HUES64 (cell line): Measurements from ENCODE around the gene KISS1R.

Source experiments
- H3K27ac ChIP-seq: 2 replicates; pipeline ENCODE4 v1.7.0; 2013; ENCODE audit warnings: low read depth, low read length, inconsistent platforms
- H3K27me3 ChIP-seq: 2 replicates; pipeline ENCODE4 v1.6.1; 2013; ENCODE audit warnings: mild to moderate bottlenecking, low read length; ENCODE audit not compliant: insufficient read depth
- H3K36me3 ChIP-seq: 2 replicates; pipeline ENCODE4 v1.6.1; 2013; ENCODE audit warnings: mild to moderate bottlenecking, low read length; ENCODE audit not compliant: insufficient read depth
- H3K4me1 ChIP-seq: 2 replicates; pipeline ENCODE4 v1.6.1; 2013; ENCODE audit warnings: mild to moderate bottlenecking, low read length, moderate library complexity; ENCODE audit not compliant: insufficient read depth
- H3K4me3 ChIP-seq: 2 replicates; pipeline ENCODE4 v1.5.1; 2013; ENCODE audit warnings: mild to moderate bottlenecking, low read length, moderate library complexity
- H3K9ac ChIP-seq: 2 replicates; pipeline ENCODE4 v1.6.1; 2013; ENCODE audit warnings: mild to moderate bottlenecking, low read depth, low read length
- H3K9me3 ChIP-seq: 2 replicates; pipeline ENCODE4 v1.6.1; 2013; ENCODE audit warnings: low read depth, low read length; ENCODE audit not compliant: insufficient read depth
- WGBS: fragments of 150-250, 120-280 bp; methylation state at CpG from one replicate; pipeline ENCODE4 v1.1.7; 2013; ENCODE audit warnings: missing lambda C conversion rate; 5-methylcytosine and 5-hydroxymethylcytosine counted together

KISS1R gene

DNA sequence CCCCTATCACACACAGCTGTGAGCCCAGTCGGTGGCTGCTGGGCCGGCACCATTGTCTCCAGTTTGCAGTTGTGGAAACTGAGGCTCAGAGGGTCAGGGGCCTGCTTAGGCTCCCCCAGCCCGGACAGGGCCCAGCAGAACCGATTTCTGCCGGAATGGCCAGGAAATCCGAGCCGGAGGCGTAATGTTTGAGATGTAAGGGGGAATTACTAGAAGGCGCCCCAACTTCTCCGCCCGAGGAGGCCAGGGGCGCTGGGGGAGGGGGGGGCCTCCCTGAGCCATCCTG, 962 bp downstream of the KISS1R start:
- 11% methylated on average over 12 of the region's 12 CpGs for WGBS
- H3K27ac ChIP-seq: no peak overlapping the region
- no peak overlapping the region for H3K9ac ChIP-seq
- H3K9me3 ChIP-seq: no peaks in the 10 kb centered on the region
- peaks cover 50% of the 10 kb centered on the region for H3K27me3 ChIP-seq
- peaks cover 2% of the 10 kb centered on the region; the same call in 1 of the 2 replicates for H3K4me1 ChIP-seq
- H3K4me3 ChIP-seq: peak overlapping the region; percentile 67
- H3K36me3 ChIP-seq: no peaks in the 10 kb centered on the region

DNA sequence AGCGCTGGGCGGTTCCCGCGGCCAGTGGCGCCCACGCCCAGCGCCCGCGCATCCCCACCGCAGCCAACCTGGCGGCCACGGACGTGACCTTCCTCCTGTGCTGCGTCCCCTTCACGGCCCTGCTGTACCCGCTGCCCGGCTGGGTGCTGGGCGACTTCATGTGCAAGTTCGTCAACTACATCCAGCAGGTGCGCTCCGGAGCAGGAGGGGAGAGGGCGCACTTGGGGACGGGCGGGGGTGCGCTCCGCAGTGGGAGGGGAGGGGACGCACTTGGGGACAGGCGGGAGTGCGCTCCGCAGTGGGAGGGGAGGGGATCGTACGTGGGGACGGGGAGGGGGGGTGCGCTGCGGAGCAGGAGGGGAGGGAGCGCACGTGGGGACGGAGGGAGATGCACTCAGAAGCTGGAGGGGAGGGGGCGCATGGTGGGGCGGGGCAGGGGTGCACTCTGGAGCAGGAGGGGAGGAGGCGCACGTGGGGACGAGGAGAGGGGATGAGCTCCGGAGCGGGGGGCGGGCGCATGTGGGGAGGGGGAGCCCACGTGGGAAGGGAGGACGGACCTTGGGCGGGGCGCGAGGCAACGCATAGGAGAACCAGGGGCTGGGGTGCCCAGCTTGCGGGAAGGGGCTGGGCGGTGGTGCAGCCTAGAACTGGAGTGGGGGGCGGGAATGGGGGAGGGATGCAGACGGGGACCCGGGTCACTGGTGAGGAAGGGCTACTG, 1.5 kb downstream of the KISS1R start:
- H3K4me1 ChIP-seq: peaks cover 2% of the 10 kb centered on the region; the same call in 1 of the 2 replicates
- H3K27me3 ChIP-seq: peaks cover 50% of the 10 kb centered on the region
- H3K27ac ChIP-seq: no peak overlapping the region
- H3K4me3 ChIP-seq: peak overlapping the region; percentile 67; the same call in 1 of the 2 replicates
- H3K9ac ChIP-seq: no peak overlapping the region
- no peaks in the 10 kb centered on the region for H3K9me3 ChIP-seq
- no peaks in the 10 kb centered on the region for H3K36me3 ChIP-seq
- 3% methylated on average over 58 of the region's 58 CpGs for WGBS

DNA sequence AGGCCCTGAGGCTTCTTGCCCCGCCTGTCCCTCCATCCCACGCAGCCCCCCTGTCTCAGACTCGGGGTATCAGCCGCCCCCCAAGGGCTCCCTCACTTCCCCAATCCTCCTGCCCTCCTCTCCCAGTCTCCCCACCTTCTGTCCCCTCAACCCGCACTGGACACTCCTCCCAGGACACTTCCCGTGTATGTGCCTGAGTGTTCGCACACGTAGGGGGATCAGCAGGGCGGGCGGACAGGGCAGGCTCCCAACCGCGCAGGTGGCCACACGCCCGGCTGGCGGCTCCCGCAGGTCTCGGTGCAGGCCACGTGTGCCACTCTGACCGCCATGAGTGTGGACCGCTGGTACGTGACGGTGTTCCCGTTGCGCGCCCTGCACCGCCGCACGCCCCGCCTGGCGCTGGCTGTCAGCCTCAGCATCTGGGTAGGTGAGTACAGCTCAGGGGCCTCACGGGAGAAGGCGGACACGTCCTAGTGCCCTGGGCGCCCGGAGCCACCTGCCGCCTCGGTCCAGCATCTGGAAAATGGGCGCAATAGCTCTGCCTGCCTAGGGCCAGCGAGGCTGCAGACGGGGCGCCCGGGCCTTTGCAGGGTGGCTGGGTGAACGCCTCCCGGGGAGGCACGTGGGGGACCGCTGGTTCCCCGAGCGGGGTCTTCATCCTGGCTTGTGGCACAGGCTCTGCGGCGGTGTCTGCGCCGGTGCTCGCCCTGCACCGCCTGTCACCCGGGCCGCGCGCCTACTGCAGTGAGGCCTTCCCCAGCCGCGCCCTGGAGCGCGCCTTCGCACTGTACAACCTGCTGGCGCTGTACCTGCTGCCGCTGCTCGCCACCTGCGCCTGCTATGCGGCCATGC, 2.3 kb downstream of the KISS1R start:
- no peaks in the 10 kb centered on the region for H3K36me3 ChIP-seq
- H3K9ac ChIP-seq: no peak overlapping the region; the same call in 1 of the 2 replicates
- H3K27me3 ChIP-seq: peaks cover 50% of the 10 kb centered on the region
- WGBS: 7% methylated on average over 68 of the region's 68 CpGs
- H3K27ac ChIP-seq: no peak overlapping the region
- H3K4me1 ChIP-seq: peaks cover 2% of the 10 kb centered on the region; the same call in 1 of the 2 replicates
- peak overlapping the region; percentile 51 for H3K4me3 ChIP-seq
- no peaks in the 10 kb centered on the region for H3K9me3 ChIP-seq

DNA sequence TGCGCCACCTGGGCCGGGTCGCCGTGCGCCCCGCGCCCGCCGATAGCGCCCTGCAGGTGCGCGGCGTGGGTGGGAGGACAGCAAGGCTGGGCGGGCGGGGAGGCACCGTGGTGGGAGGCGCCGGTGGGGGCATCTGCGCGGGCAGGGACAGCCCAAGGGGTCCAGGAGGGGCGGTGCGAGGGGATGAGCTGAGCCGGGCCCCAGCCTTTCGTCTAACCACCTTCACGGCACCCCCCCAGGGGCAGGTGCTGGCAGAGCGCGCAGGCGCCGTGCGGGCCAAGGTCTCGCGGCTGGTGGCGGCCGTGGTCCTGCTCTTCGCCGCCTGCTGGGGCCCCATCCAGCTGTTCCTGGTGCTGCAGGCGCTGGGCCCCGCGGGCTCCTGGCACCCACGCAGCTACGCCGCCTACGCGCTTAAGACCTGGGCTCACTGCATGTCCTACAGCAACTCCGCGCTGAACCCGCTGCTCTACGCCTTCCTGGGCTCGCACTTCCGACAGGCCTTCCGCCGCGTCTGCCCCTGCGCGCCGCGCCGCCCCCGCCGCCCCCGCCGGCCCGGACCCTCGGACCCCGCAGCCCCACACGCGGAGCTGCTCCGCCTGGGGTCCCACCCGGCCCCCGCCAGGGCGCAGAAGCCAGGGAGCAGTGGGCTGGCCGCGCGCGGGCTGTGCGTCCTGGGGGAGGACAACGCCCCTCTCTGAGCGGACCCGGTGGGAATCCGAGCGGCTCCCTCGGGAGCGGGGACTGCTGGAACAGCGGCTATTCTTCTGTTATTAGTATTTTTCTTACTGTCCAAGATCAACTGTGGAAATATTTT, 3.1 kb downstream of the KISS1R start:
- Histone ChIP-seq H3K9me3 (no peaks in the 10 kb centered on the region), H3K27me3 (peaks cover 50% of the 10 kb centered on the region), H3K9ac (no peak overlapping the region), H3K27ac (no peak overlapping the region), H3K4me1 (peaks cover 2% of the 10 kb centered on the region; the same call in 1 of the 2 replicates), H3K36me3 (no peaks in the 10 kb centered on the region), H3K4me3 (peak overlapping the region; percentile 51)
- WGBS: 3% methylated on average over 84 of the region's 84 CpGs

DNA sequence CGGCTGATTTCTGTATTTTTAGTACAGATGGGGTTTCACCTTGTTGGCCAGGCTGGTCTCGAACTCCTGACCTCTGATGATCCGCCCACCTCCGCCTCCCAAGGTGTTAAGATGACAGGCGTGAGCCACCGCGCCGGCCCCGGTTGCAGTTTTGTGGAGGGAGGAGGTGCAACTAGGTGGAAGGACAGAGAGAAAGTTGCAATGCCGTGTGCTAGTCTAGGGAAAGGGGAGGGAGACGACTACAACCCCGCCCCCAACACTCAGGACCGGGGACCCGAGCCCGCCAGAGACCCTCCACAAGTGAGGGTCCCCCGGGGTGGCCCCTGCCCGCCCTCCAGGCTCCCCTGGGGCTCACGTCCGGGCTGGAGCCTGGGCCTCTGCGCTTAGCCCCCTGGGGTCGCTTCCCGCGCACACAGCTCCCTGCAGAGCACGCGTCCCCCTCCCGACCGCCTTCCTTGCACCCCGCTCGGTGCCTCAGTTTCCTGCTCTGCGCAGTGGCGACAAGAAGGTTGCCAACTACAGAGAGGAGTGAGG, 7.5 kb downstream of the KISS1R start:
- Histone ChIP-seq H3K27me3 (peaks cover 19% of the 10 kb centered on the region), H3K9ac (peak overlapping the region; percentile 88), H3K36me3 (peaks cover 1% of the 10 kb centered on the region), H3K27ac (peak overlapping the region; percentile 85; the same call in 1 of the 2 replicates), H3K4me1 (peaks cover 7% of the 10 kb centered on the region), H3K9me3 (no peaks in the 10 kb centered on the region), H3K4me3 (peak overlapping the region; percentile 88)
- 7% methylated on average over 29 of the region's 31 CpGs for WGBS

DNA sequence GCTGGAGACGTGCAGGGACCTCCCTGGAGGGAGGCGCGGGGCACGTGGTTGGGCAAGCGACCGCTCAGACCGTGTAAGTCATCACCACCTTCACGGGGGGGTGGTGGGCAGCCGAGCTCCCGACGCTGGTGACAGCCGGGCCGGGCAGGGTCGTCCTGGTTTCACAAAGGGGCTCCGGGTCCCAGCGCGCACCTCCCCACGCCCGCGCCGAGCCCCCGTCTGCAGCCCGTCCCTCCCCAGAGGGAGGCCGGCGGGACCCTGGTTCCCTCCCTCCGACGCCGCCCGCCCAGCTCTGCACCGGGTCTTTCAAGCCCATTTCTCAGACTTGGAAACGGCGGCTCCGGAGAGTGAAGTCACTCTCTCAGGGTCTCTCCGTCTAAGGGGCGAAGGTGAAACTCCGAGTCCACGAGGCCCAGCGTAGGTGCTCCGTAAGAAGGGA, 8.0 kb downstream of the KISS1R start:
- H3K4me3 ChIP-seq: peak overlapping the region; percentile 88
- under 1% methylated on average over 39 of the region's 39 CpGs for WGBS
- no peaks in the 10 kb centered on the region for H3K9me3 ChIP-seq
- H3K36me3 ChIP-seq: peaks cover 6% of the 10 kb centered on the region
- H3K4me1 ChIP-seq: peaks cover 7% of the 10 kb centered on the region
- peaks cover 14% of the 10 kb centered on the region for H3K27me3 ChIP-seq
- peak overlapping the region; percentile 88 for H3K9ac ChIP-seq
- peak overlapping the region; percentile 85 for H3K27ac ChIP-seq

DNA sequence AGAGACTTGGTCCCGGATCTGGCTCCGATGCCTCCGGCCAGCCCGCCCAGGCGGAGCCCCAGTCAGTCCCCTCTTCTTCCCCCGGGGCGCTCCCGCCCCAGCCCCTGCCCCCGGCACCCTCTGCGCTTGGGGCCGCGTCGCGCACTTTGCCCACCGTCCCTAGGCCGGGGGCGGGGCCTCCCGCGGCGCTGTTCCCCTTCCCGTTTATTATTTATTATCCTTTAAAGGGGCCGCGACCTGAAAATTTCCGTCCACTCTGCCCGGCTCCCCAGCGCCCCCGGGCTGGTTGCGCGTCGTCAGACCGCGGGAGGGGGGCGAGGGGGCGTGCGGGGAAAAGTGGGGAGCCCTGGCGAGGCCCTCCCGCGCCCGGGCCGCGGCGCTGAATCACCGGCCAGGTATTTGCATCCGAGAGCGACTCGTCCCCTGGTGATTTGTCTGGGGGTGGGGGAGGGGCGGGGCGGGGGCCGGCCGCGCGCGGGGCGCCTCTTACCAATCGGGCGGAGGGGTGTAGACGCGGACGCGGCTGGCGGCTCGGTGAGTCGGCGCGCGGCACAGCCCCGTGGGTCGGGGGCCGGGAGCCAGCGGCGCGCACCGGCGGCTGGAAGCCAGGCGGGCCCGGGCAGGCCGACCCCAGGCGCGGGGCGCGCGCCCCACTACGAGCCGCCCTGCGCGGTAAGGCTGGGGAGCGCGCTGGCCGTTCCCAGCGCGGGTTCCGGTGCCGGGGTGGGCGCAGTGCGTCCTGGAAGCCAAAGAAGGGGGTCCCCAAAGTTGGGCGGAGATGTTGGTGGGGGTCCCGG, 8.6 kb downstream of the KISS1R start, which contains the start of gene ARID3A:
ARID3A (plus strand) TSS at position 510 of the 797 bp plus-strand sequence. CDS start 3,494 bp downstream, outside the sequence.
- Histone ChIP-seq H3K36me3 (peaks cover 10% of the 10 kb centered on the region), H3K4me3 (peak within 1 kb of the TSS; percentile 88), H3K9ac (peak within 1 kb of the TSS; percentile 88), H3K27ac (peak within 1 kb of the TSS; percentile 85), H3K4me1 (peaks cover 5% of the 10 kb centered on the region), H3K27me3 (peaks cover 8% of the 10 kb centered on the region), H3K9me3 (no peaks in the 10 kb centered on the region)
- under 1% methylated on average over 97 of the region's 97 CpGs for WGBS

DNA sequence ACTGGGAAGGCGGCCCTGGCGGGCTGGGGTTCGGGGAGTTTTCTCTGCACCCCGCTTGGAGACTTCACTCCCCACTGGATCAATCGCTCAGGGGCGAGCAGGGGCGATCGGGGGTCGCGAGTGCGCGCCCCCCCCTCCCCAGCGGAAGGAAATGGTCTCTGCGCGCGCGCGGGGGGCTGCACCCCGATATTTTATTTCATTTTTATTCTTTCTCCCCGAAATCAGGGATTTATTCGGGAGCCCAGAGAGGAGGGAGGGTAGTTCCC, 9.1 kb downstream of the KISS1R start:
- H3K27me3 ChIP-seq: peaks cover 3% of the 10 kb centered on the region
- H3K27ac ChIP-seq: peak overlapping the region; percentile 80; the same call in 1 of the 2 replicates
- no peaks in the 10 kb centered on the region for H3K9me3 ChIP-seq
- peaks cover 5% of the 10 kb centered on the region for H3K4me1 ChIP-seq
- WGBS: under 1% methylated on average over 19 of the region's 21 CpGs
- H3K9ac ChIP-seq: peak overlapping the region; percentile 88
- peaks cover 15% of the 10 kb centered on the region for H3K36me3 ChIP-seq
- peak overlapping the region; percentile 88 for H3K4me3 ChIP-seq

DNA sequence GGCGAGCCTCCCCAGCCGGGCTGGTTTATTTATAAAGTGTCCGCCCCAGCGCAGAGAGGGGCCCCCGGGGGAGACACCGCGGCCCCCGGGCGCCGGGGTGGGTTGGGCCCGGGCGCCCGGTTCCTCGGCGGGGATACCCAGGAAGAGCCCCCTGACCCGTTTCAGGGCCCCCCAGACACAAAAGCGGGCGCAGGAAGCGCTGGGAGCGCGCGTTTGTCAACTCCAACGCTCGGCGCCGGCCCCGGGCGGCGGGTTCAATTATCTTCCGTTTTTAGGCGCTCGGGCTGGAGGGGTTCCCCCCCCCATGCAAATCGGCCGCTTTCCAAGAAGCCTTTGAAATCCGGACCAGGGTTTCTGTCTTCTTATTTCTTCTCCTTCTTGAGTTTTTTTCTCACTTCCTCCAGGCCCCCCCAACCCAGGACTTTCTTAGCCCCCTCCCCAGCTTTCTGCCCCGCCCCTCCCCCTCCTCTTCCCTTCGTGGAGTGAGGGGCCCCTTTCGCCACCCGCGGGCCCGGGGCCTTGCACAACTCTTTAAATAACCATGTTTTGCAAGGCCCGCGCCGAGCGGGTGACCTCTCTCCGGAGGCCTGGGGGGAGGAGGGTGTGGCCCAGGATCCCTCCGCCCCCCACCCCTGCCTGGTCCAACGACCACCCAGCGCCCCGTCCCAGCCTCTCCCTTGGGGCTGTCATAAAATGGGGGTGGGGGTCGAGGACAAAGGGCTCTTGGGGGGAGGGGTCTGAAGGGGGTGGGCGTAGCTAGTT, 9.6 kb downstream of the KISS1R start:
- H3K27ac ChIP-seq: peak overlapping the region; percentile 80
- WGBS: 0% methylated on average over 44 of the region's 52 CpGs
- H3K9me3 ChIP-seq: no peaks in the 10 kb centered on the region
- H3K36me3 ChIP-seq: peaks cover 16% of the 10 kb centered on the region
- H3K4me1 ChIP-seq: peaks cover 5% of the 10 kb centered on the region
- no peaks in the 10 kb centered on the region for H3K27me3 ChIP-seq
- H3K4me3 ChIP-seq: peak overlapping the region; percentile 88
- peak overlapping the region; percentile 88 for H3K9ac ChIP-seq
